ENCODE measurements around the gene ADAMTS9.

- TF ChIP-seq POLR2AphosphoS5 (IDR thresholded peaks at IDR 0.05; ENCODE audit: low read depth) = no peak
- TF ChIP-seq EZH2 (IDR thresholded peaks at IDR 0.05; ENCODE audit: low read depth, unreplicated experiment) = no peak
- TF ChIP-seq, protein P1, sequence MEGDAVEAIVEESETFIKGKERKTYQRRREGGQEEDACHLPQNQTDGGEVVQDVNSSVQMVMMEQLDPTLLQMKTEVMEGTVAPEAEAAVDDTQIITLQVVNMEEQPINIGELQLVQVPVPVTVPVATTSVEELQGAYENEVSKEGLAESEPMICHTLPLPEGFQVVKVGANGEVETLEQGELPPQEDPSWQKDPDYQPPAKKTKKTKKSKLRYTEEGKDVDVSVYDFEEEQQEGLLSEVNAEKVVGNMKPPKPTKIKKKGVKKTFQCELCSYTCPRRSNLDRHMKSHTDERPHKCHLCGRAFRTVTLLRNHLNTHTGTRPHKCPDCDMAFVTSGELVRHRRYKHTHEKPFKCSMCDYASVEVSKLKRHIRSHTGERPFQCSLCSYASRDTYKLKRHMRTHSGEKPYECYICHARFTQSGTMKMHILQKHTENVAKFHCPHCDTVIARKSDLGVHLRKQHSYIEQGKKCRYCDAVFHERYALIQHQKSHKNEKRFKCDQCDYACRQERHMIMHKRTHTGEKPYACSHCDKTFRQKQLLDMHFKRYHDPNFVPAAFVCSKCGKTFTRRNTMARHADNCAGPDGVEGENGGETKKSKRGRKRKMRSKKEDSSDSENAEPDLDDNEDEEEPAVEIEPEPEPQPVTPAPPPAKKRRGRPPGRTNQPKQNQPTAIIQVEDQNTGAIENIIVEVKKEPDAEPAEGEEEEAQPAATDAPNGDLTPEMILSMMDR (conservative IDR thresholded peaks at IDR 0.05; ENCODE audit: low read depth in 2 of 2) = peak; percentile 47 to 48
- no peak for TF ChIP-seq JUNB (IDR thresholded peaks at IDR 0.05; ENCODE audit: unreplicated experiment)
- no peak for TF ChIP-seq CREB1 (CRISPR knock-in tag; IDR thresholded peaks at IDR 0.05; ENCODE audit: low read depth)
- TF ChIP-seq REST (IDR thresholded peaks at IDR 0.05; ENCODE audit: unreplicated experiment) = no peak
- TF ChIP-seq EZH2phosphoT487 (IDR thresholded peaks at IDR 0.05; ENCODE audit: unreplicated experiment) = no peak
- TF ChIP-seq STAT1 (IDR thresholded peaks at IDR 0.05; ENCODE audit: unreplicated experiment) = no peak
Measured at GRCh38 chr3:64681015-64681414, 6.8 kb downstream of the ADAMTS9 start.
